Hepatocyte (in vitro differentiated cells): ENCODE results near the gene FAM53B.

Experiments used
- CTCF ChIP-seq: fragments of 200-600 bp; sonication (generic); IDR thresholded peaks from 2 replicates; pipeline ENCODE4 v1.5.1; 2016; ENCODE audit warnings: antibody characterized with exemption, mild to moderate bottlenecking; ENCODE audit not compliant: poor library complexity
- EZH2 ChIP-seq: fragments of 200-600 bp; sonication (generic); IDR thresholded peaks from 2 replicates; pipeline ENCODE4 v1.6.1; 2016; ENCODE audit warnings: antibody characterized with exemption, mild to moderate bottlenecking, borderline replicate concordance
- EZH2phosphoT487 ChIP-seq: fragments of 200-600 bp; sonication (generic); IDR thresholded peaks from one replicate; pipeline ENCODE4 v1.6.1; 2018; ENCODE audit warnings: antibody characterized with exemption, mild to moderate bottlenecking, low read depth, moderate library complexity; ENCODE audit not compliant: unreplicated experiment, severe bottlenecking

DNA sequence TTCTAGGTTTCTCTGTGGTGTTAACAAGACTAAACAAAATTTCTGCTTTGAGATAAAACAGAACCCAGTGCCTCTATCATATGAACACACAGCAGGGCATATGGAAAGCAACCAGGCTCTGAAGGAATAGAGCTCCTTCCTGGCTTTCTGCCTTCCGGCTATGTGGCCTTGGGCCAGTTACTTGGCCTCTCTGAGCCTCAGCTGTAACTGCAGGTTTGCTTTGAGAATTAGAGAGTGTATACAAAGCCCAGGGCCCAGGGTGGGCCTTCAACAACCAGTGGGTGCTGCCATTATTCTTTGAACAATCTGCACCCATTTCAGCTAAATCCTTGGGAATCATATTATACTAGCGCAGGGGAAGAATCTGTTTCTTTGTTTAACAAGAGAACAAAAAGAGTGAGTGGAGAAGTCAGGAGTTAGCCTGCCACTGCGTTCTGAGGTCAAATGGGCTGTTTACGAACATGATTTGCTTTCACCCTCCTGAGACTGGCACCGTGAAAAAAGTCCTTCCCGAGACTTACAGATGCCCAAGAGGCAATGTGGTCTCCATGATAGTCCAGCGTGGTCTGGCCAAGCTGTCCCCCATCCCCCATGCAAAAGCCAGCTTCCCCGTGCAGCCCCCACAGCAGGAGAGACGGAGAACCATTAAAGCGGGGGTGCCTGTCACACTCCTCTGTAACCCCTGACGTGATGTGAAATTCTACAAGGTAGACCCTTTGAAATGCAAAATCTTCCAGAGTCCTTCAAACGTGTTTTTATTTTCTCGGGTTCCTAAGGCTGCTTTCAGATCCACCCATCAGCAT, 4.9 kb downstream of the FAM53B start:
- TF ChIP-seq CTCF = no peak
- TF ChIP-seq EZH2 = no peak
- no peak for TF ChIP-seq EZH2phosphoT487
